B cell (primary cell): ENCODE measurements around the gene ABLIM1. TPM values are rescaled to one million over a fixed set of nuclear protein-coding genes. Genes with fewer than 3 reads are reported as not detected.

ENCODE experiments used
- ATAC-seq: fragments of 200-7000 bp; cut with Tn5 transposase; one replicate; pipeline ENCODE4 v1.10.0; 2021; ENCODE audit warnings: low read depth, mild to moderate bottlenecking, moderate number of reproducible peaks, moderate library complexity
- CTCF ChIA-PET: fragments of 350-600 bp; sonication (Branson Sonifier 250); formaldehyde crosslinking; loops from one replicate; lab custom pipeline; 2021; ENCODE audit warnings: antibody characterized with exemption, inconsistent platforms; lab: Charles Lee
- POLR2A ChIA-PET: fragments of 350-600 bp; sonication (Branson Sonifier 250); formaldehyde crosslinking; loops from one replicate; lab custom pipeline; 2021; ENCODE audit warnings: antibody characterized with exemption; lab: Charles Lee
- DNase-seq: peaks from one replicate; pipeline ENCODE4 v3.0.0; 2013
- H2AFZ ChIP-seq: 2 replicates; pipeline ENCODE4 v1.6.1; 2012; ENCODE audit warnings: mild to moderate bottlenecking, low read depth, low read length; ENCODE audit not compliant: insufficient read depth, poor library complexity, severe bottlenecking
- H3K27ac ChIP-seq, 2 donors: 1 replicate in 1 of 2; 2 replicates in 1 of 2; pipeline ENCODE4 v1.5.1; 2012 to 2013; ENCODE audit warnings: low read length in 2 of 2, mild to moderate bottlenecking in 2 of 2, moderate library complexity in 1 of 2
- H3K27me3 ChIP-seq, 4 experiments: fragments of 200-600 bp in 1 of 4; sonication (generic) in 1 of 4; replicated peaks in 1 of 4; 1 replicate in 2 of 4; 2 replicates in 2 of 4; pipeline versions ENCODE4 v1.6.1 to v1.7.0; 2013 to 2016; ENCODE audit warnings: low read length in 3 of 4, mild to moderate bottlenecking in 2 of 4, mixed read lengths in 1 of 4, moderate library complexity in 1 of 4; ENCODE audit not compliant: insufficient read depth in 4 of 4, control insufficient read depth in 3 of 4; ENCODE audit errors: control extremely low read depth in 1 of 4
- H3K36me3 ChIP-seq, 2 experiments: replicated peaks in 1 of 2; 1 replicate in 1 of 2; 2 replicates in 1 of 2; pipeline versions ENCODE4 v1.6.1 to v1.7.1; 2013; ENCODE audit warnings: low read length in 1 of 2; ENCODE audit not compliant: insufficient read depth in 2 of 2, control insufficient read depth in 1 of 2; ENCODE audit errors: control extremely low read depth in 1 of 2, extremely low read depth in 1 of 2
- H3K4me1 ChIP-seq, 2 donors: fragments of 200-600 bp in 1 of 2; sonication (generic) in 1 of 2; 1 replicate in 1 of 2; 2 replicates in 1 of 2; pipeline versions ENCODE4 v1.5.1 to v1.6.1; 2013 to 2017; ENCODE audit warnings: low read length in 2 of 2; ENCODE audit not compliant: control insufficient read depth in 2 of 2, insufficient read depth in 2 of 2
- H3K4me2 ChIP-seq: replicated peaks from 2 replicates; pipeline ENCODE3; 2012; ENCODE audit warnings: mild to moderate bottlenecking, low read depth, low read length; ENCODE audit not compliant: poor library complexity, severe bottlenecking
- H3K4me3 ChIP-seq, 5 experiments: fragments of 200-600 bp in 1 of 5; sonication (generic) in 1 of 5; 1 replicate in 3 of 5; 2 replicates in 2 of 5; pipeline versions ENCODE4 v1.5.1 to v1.7.0; 2011 to 2016; ENCODE audit warnings: low read length in 4 of 5, mild to moderate bottlenecking in 4 of 5, low read depth in 2 of 5, control low read depth in 1 of 5, moderate library complexity in 1 of 5; ENCODE audit not compliant: insufficient read depth in 1 of 5; ENCODE audit errors: control extremely low read depth in 1 of 5, extremely low read depth in 1 of 5
- H3K79me2 ChIP-seq: fragments of 200-600 bp; sonication (generic); one replicate; pipeline ENCODE4 v1.6.0; 2016; ENCODE audit warnings: low read length; ENCODE audit not compliant: control insufficient read depth, insufficient read depth
- H3K9ac ChIP-seq: fragments of 200-600 bp; sonication (generic); 2 replicates; pipeline ENCODE4 v1.6.1; 2017; ENCODE audit warnings: mild to moderate bottlenecking, low read length, moderate library complexity
- H3K9me3 ChIP-seq, 3 donors: one replicate each; pipeline versions ENCODE4 v1.6.1 to v1.7.1; 2013; ENCODE audit warnings: low read length in 2 of 3; ENCODE audit not compliant: control insufficient read depth in 2 of 3, insufficient read depth in 1 of 3; ENCODE audit errors: control extremely low read depth in 1 of 3
- H4K20me1 ChIP-seq: 2 replicates; pipeline ENCODE4 v1.6.0; 2012; ENCODE audit warnings: mild to moderate bottlenecking, low read length; ENCODE audit not compliant: insufficient read depth, control insufficient read depth, poor library complexity, severe bottlenecking
- H3K27ac Mint-ChIP-seq: one replicate; pipeline ENCODE4 v1.8.0; 2021; ENCODE audit warnings: mixed read lengths
- H3K27me3 Mint-ChIP-seq: one replicate; pipeline ENCODE4 v1.8.0; 2021; ENCODE audit warnings: mixed read lengths
- H3K4me1 Mint-ChIP-seq: one replicate; pipeline ENCODE4 v1.8.0; 2021; ENCODE audit warnings: mixed read lengths
- H3K4me3 Mint-ChIP-seq: one replicate; pipeline ENCODE4 v1.8.0; 2021; ENCODE audit warnings: mixed read lengths
- H3K9me3 Mint-ChIP-seq: one replicate; pipeline ENCODE4 v1.8.0; 2022; ENCODE audit warnings: mixed read lengths; ENCODE audit not compliant: insufficient read depth
- CTCF ChIP-seq: fragments of 200-600 bp; IDR thresholded peaks from one replicate; pipeline ENCODE4 v1.8.0; 2022; ENCODE audit warnings: antibody characterized with exemption, mild to moderate bottlenecking
- EZH2 ChIP-seq: IDR thresholded peaks from 2 replicates; pipeline ENCODE4 v1.6.1; 2012; ENCODE audit warnings: borderline replicate concordance, low read depth, mild to moderate bottlenecking, moderate library complexity, low read length; ENCODE audit not compliant: insufficient read depth, poor library complexity, severe bottlenecking
- WGBS: methylation state at CpG from one replicate; pipeline ENCODE4 v1.1.5; 2013; ENCODE audit warnings: missing lambda C conversion rate; ENCODE audit not compliant: insufficient coverage; 5-methylcytosine and 5-hydroxymethylcytosine counted together
- intact Hi-C: fragments of 100-400 bp; cut with micrococcal nuclease; formaldehyde crosslinking; loops from one replicate; pipeline ENCODE4 v1.10.0; 2022
- polyA plus RNA-seq: library from polyadenylated mRNA; depleted of rRNA; stranded (reverse); fragments of >200 nt; gene quantifications from 2 replicates; pipeline ENCODE4 v1.2.3, GENCODE V29; 2012
- total RNA-seq, 2 donors: library from RNA; stranded (reverse); fragments of 120-200 nt in 1 of 2; gene quantifications; 1 replicate in 1 of 2; 2 replicates in 1 of 2; pipeline versions ENCODE4 v1.2.3 to v1.2.4, GENCODE V29; 2013 to 2022

Gene ABLIM1
- total and polyA plus RNA-seq, 2 donors (not counting 1 experiment from before 2014, with no cell fraction given): 55.6 to 148 TPM

GRCh38 chr10:114596793-114597192, 61.3 kb downstream of the ABLIM1 start:
- ATAC-seq: no peak
- intact Hi-C loops: no loop called here
- 91% methylated on average over 4 of the region's 5 CpGs for WGBS

More at GRCh38 chr10:114596793-114597192, 61.3 kb downstream of the ABLIM1 start:
- H3K4me2 ChIP-seq: no peak overlapping the region
- no peak overlapping the region for H3K27ac ChIP-seq
- H3K27me3 Mint-ChIP-seq: peaks cover 23% of the 10 kb centered on the region
- peaks cover 3% of the 10 kb centered on the region for H3K9me3 Mint-ChIP-seq
- POLR2A ChIA-PET: no interaction called here
- no peak for DNase-seq
- no peaks in the 10 kb centered on the region for H4K20me1 ChIP-seq
- H3K27ac Mint-ChIP-seq: no peak overlapping the region
- no peak overlapping the region for H3K4me3 Mint-ChIP-seq
- H3K4me1 Mint-ChIP-seq: no peaks in the 10 kb centered on the region
- H3K4me1 ChIP-seq: no peaks in the 10 kb centered on the region
- CTCF ChIA-PET: no interaction called here
- H3K79me2 ChIP-seq: no peaks in the 10 kb centered on the region
- H2AFZ ChIP-seq: no peak overlapping the region
- no peaks in the 10 kb centered on the region for H3K9me3 ChIP-seq
- no peak overlapping the region for H3K9ac ChIP-seq
- TF ChIP-seq CTCF: no peak
- TF ChIP-seq EZH2: no peak
- H3K36me3 ChIP-seq: no peaks in the 10 kb centered on the region
- peaks cover 0 to 4% (median 0%) of the 10 kb centered on the region in 4 experiments for H3K27me3 ChIP-seq
- no peak overlapping the region for H3K4me3 ChIP-seq
